D721Med (cell line): ENCODE data around the gene SLC26A2.
"Not testable (repeated sequence)": the region's sequence is repeated elsewhere in the genome, so short reads cannot be mapped to it uniquely, and the experiment has no call there.

Source experiments
- DNase-seq: peaks from one replicate; pipeline ENCODE4 v3.0.0; 2011; ENCODE audit warnings: low spot score; ENCODE audit not compliant: insufficient read length
- FAIRE-seq: peaks from 2 replicates; lab custom pipeline; 2011; peaks lifted over from hg19 to GRCh38; lab: Jason Lieb, UNC
- TF ChIP-seq, protein P1 (sequence below): IDR thresholded peaks from 2 replicates; pipeline ENCODE4 v1.5.1; 2012; ENCODE audit warnings: mild to moderate bottlenecking, control low read depth; ENCODE audit not compliant: insufficient read depth; ENCODE audit errors: missing control alignments

Gene SLC26A2

DNA sequence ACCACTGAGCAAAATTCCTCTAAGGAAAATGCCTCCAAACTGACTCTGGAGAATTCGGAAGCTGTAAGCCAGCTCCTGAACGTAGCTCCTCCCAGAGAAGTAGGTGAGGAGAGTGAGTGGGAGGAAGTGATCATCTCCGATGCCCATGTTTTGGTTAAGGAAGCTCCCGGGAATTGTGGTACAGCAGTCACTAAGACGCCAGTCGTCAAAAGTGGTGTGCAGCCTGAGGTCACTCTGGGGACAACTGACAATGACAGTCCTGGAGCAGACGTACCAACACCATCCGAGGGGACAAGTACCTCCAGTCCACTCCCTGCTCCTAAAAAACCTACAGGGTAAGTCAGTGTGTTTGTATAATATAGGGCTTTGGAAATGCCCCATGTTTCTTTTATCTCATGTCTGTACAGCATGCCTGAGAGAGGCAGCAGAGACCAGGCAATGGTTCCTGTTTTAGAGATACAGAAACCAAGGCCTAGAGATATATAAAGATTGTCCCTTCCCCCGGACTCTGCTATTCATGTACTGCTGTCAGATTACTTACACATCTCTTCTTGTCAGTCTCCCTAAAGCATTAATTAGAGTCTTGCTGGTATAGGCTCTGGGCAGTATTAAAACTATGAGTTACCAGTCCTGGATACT is 63.9 kb downstream of the SLC26A2 start:
- TF ChIP-seq, protein P1, sequence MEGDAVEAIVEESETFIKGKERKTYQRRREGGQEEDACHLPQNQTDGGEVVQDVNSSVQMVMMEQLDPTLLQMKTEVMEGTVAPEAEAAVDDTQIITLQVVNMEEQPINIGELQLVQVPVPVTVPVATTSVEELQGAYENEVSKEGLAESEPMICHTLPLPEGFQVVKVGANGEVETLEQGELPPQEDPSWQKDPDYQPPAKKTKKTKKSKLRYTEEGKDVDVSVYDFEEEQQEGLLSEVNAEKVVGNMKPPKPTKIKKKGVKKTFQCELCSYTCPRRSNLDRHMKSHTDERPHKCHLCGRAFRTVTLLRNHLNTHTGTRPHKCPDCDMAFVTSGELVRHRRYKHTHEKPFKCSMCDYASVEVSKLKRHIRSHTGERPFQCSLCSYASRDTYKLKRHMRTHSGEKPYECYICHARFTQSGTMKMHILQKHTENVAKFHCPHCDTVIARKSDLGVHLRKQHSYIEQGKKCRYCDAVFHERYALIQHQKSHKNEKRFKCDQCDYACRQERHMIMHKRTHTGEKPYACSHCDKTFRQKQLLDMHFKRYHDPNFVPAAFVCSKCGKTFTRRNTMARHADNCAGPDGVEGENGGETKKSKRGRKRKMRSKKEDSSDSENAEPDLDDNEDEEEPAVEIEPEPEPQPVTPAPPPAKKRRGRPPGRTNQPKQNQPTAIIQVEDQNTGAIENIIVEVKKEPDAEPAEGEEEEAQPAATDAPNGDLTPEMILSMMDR: no peak
- FAIRE-seq: no peak

DNA sequence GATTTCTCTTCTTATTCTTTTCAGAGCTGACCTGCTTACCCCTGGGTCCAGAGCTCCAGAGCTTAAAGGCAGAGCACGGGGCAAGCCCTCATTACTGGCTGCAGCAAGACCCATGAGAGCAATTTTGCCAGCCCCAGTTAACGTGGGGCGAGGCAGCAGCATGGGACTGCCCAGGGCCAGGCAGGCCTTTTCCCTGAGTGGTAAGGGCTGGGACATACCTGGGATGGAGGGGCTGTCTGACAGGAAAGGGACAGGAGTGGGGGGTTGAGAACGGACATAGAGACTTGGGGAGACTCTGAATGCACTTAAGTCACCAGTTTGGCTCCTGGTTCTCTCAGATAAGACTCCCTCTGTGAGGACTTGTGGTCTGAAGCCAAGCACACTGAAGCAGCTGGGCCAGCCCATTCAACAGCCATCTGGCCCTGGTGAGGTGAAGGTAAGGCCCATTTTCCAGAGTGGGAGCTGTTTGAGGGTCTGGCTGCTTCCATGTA is 66.2 kb downstream of the SLC26A2 start:
- FAIRE-seq (no peak), DNase-seq (no peak)
- TF ChIP-seq, protein P1: no peak

More for the DNA sequence above, 63.9 kb downstream of the SLC26A2 start:
- no peak for DNase-seq

DNA sequence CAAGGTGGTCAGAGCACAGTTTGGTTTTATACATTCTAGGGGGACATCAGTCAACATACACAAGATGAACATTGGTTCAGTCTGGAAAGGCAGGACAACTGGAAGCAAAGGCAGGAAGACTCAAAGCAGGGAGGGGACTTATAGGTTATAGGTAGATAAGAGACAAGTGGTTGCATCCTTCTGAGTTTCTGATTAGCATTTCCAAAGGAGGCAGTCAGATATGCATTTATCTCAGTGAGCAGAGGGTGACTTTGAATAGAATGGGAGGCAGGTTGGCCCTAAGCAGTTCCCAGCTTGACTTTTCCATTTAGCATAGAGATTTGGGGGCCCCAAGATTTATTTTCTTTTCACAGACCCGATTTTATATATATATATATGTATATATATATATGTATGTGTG is 67.5 kb downstream of the SLC26A2 start:
- not testable (repeated sequence) for FAIRE-seq, DNase-seq

DNA sequence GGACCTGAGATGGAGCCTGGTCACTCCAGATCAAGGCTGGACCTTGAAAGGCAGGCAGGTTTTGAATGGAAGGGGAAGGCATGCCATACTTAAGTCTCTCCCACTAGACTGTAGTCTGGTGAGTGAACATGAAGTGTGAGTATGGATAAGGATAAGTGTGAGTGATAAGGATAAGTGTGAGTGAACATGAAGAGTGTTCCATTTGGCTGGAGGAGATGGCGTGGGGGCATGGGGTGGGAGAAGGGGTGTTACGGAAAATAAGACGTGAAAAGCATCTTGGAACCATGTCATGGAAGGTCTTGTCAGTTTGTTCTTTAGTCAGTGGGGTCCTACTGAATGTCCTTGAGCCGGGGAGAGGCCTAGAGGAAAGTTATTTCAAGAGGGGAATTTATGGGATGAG is 72.8 kb downstream of the SLC26A2 start:
- TF ChIP-seq, protein P1: no peak
- DNase-seq (no peak), FAIRE-seq (no peak)

DNA sequence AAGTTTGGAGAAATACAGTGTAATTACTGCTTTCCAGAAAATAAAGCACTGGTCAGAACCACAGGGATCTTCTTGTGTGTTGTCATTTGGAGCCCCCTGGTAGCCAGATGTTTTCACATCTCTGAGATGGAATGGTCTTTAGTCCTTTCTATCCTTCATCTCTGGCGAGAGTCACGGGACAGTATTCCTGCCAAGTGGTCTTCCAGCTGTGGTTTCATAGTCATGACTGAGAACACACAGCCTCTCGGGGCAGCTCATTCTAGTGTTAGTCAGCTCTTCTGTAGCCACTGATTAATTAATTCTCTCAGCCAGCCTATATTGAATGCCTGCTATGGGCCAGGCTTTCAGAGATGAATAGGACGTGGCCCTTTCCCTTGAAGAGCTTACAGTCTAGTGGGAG is 74.1 kb downstream of the SLC26A2 start:
- no peak for FAIRE-seq
- TF ChIP-seq, protein P1: no peak
- no peak for DNase-seq

DNA sequence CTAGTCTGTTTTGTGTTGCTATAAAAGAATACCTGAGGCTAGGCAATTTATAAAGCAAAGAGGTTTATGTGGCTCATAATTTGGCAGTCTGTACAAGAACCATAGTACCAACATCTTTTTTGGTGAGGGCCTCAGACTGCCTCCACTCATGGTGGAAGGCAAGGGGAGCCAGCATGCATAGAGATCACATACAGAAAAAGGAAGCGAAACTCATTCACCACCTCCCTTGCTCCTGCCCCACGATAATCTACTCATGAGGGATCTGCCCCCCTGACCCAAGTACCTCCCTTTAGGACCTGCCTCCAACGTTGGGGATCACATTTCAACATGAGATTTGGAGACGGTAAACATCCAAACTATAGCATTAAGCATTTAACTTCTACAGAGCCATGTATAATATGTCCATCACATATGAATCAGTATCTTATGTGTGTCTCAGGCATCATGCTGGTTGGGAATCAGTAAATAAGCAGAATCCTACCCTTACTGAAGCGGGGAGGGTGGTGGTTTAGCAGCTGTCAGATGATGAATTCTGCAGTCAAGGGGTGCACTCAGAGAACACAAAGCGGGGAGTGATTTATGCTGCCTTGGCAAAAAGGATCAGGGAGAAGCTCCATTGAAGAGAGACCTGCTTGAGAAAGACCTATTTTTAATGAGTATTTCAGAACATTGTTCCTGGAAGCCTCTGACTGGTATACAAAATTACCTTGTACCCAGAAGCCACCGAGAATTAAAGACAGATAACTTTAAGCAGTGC is 74.8 kb downstream of the SLC26A2 start:
- FAIRE-seq (no peak), DNase-seq (no peak)
- TF ChIP-seq, protein P1: no peak

DNA sequence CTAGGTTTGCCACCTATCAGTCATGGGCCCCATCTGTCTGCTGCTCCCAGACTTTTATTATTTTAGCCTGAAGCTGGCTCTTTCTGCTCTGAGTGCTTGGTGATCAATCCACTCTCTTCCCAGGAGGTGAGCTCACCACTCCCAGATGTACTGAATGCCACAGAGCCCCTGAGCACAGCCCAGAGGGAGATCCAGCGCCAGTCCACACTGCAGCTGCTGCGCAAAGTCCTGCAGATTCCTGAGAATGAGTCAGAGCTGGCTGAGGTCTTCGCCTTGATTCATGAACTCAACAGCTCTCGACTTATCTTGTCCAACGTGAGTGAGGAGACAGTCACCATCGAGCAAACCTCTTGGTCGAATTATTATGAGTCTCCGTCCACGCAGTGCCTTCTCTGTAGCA is 76.0 kb downstream of the SLC26A2 start:
- no peak for FAIRE-seq
- no peak for DNase-seq
- TF ChIP-seq, protein P1: no peak
